SIG-M5 treated with dmso at 0.1 percent for 504 hours (cell line): Measurements from ENCODE around the gene TCF3.
"Not testable (repeated sequence)": the region's sequence is repeated elsewhere in the genome, so short reads cannot be mapped to it uniquely, and the experiment has no call there.

Source experiments
- DNase-seq: peaks from one replicate; lab custom pipeline; 2025; ENCODE audit not compliant: unreplicated experiment; lab: John Stamatoyannopoulos, UW

The TCF3 gene

GRCh38 chr19:1672769-1673644 is 20.6 kb upstream of the TCF3 start:
- DNase-seq = no peak

GRCh38 chr19:1672038-1672768 is 19.8 kb upstream of the TCF3 start:
- DNase-seq = no peak

GRCh38 chr19:1671716-1672037 is 19.3 kb upstream of the TCF3 start:
- DNase-seq = no peak

GRCh38 chr19:1670747-1671146 is 18.3 kb upstream of the TCF3 start:
- peak; percentile 32 for DNase-seq

- no peak for DNase-seq
Observed at GRCh38 chr19:1668486-1669270, 16.3 kb upstream of the TCF3 start.

GRCh38 chr19:1668048-1668485 is 15.7 kb upstream of the TCF3 start:
- no peak for DNase-seq

GRCh38 chr19:1665565-1666047 is 13.2 kb upstream of the TCF3 start:
- no peak for DNase-seq

- DNase-seq = no peak
Observed at GRCh38 chr19:1663852-1664251, 11.4 kb upstream of the TCF3 start.

GRCh38 chr19:1663227-1663626 is 10.8 kb upstream of the TCF3 start:
- not testable (repeated sequence) for DNase-seq

- DNase-seq = no peak
Observed at GRCh38 chr19:1661995-1662394, 9.6 kb upstream of the TCF3 start.

- no peak for DNase-seq
Observed at GRCh38 chr19:1659084-1659427, 6.6 kb upstream of the TCF3 start.

GRCh38 chr19:1658150-1659083 is 6.0 kb upstream of the TCF3 start:
- no peak for DNase-seq

GRCh38 chr19:1657746-1658145 is 5.3 kb upstream of the TCF3 start:
- no peak for DNase-seq

GRCh38 chr19:1656988-1657536 is 4.6 kb upstream of the TCF3 start:
- DNase-seq = no peak

- DNase-seq = no peak
Observed at GRCh38 chr19:1655987-1656608, 3.7 kb upstream of the TCF3 start.

GRCh38 chr19:1655131-1655981 is 2.9 kb upstream of the TCF3 start:
- no peak for DNase-seq

GRCh38 chr19:1654178-1654792 is 1.9 kb upstream of the TCF3 start:
- DNase-seq = no peak

GRCh38 chr19:1653300-1653628 is 849 bp upstream of the TCF3 start:
- no peak for DNase-seq
